Measurements from ENCODE around the gene LRP1.

The LRP1 gene

DNA sequence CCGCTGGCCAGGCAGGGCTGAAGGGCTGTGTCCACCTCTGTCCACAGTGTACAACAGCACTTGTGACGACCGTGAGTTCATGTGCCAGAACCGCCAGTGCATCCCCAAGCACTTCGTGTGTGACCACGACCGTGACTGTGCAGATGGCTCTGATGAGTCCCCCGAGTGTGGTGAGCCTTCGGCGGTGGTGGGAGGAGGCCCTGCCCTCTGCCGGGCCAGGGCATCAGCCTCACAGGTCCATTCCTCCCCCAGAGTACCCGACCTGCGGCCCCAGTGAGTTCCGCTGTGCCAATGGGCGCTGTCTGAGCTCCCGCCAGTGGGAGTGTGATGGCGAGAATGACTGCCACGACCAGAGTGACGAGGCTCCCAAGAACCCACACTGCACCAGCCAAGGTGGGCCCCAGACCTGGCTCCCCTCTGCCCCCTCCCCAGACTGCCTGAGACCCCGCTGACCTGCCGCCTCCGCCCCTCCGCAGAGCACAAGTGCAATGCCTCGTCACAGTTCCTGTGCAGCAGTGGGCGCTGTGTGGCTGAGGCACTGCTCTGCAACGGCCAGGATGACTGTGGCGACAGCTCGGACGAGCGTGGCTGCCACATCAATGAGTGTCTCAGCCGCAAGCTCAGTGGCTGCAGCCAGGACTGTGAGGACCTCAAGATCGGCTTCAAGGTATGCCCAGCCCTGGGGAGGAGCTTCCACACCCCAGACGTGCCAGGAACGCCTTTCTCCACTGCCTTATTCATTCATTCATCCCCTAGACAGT is 67.5 kb downstream of the LRP1 start:
- no peak for DNase-seq (ENCODE audit: low read depth)

DNA sequence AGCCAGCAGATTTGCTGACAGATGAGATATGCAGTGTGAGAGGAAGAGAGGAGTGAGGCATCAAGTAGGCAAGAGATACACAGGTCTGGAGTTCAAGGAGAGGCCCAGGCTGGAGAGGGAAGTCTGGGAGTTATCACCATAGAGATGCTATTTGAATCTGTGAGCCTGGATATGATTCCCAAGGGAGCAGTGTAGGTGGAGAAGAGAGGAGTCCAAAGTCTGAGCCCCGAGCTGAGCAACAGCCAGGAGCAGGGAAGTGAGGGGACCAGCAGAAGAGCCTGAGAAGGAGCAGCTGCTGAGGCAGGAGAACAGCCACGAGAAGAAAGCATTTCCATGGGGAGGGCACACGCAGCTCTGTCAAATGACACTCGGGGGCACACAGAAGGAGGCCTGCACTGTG is 68.2 kb downstream of the LRP1 start:
- DNase-seq (ENCODE audit: low read depth): no peak

DNA sequence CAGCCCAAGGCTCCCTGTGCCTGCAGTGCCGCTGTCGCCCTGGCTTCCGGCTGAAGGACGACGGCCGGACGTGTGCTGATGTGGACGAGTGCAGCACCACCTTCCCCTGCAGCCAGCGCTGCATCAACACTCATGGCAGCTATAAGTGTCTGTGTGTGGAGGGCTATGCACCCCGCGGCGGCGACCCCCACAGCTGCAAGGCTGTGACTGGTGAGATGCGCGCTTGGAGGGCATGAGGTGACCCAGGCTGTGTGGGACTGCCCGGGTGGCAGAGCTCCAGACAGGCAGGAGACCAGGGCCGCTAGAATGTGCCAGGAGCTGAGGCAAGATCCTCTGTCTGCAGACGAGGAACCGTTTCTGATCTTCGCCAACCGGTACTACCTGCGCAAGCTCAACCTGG is 68.7 kb downstream of the LRP1 start:
- DNase-seq (ENCODE audit: low read depth): no peak

DNA sequence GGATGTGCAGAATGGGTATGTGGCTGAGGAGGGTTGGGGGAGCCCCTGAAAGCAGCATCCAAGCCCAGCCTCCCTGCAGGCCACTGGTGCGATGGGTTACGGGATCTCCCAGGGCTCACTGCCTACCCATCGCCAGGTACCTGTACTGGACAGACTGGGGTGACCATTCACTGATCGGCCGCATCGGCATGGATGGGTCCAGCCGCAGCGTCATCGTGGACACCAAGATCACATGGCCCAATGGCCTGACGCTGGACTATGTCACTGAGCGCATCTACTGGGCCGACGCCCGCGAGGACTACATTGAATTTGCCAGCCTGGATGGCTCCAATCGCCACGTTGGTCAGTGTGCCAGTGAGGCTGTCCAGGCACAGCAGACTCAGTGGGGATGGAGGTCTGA is 70.0 kb downstream of the LRP1 start:
- no peak for DNase-seq (ENCODE audit: low read depth)

DNA sequence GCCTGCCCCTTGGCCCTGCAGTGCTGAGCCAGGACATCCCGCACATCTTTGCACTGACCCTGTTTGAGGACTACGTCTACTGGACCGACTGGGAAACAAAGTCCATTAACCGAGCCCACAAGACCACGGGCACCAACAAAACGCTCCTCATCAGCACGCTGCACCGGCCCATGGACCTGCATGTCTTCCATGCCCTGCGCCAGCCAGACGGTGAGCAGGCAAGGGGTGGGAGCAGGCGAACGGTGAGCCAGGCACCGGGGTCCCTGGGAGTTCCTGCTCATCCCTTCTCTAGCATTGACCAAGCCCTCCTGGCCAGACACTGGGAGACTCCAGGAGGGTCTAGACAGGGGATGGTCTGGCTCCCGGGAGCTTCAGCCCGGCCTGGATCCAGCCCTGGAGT is 70.9 kb downstream of the LRP1 start:
- DNase-seq (ENCODE audit: low read depth): no peak

DNA sequence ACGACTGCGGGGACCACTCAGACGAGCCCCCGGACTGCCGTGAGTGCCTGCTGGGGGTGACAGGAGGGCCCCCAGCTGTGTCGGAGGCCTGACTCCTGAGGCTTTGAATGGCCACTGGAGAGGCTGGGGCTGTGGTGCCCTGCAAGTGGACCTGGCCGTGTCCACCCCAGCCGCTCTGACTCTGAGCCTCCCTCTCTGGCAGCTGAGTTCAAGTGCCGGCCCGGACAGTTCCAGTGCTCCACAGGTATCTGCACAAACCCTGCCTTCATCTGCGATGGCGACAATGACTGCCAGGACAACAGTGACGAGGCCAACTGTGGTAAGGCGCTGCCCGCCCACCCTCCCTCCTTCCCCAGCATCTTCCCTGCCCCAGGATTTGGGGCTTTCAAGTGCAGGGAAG is 72.2 kb downstream of the LRP1 start:
- DNase-seq (ENCODE audit: low read depth): no peak

DNA sequence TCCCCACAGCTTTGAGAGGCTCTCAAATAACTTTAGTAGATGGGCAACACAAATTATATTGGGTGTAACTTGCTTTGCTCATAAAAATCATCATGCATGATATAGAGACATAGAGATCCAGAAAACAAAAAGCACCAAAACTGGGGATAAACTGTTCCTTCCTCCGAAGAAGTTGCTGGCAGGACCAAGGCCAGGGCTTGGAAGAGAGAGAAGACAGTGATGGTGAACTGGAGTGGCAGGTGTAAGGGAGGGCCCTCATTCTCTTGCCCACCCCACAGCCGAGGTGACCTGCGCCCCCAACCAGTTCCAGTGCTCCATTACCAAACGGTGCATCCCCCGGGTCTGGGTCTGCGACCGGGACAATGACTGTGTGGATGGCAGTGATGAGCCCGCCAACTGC is 72.9 kb downstream of the LRP1 start:
- DNase-seq (ENCODE audit: low read depth): no peak

DNA sequence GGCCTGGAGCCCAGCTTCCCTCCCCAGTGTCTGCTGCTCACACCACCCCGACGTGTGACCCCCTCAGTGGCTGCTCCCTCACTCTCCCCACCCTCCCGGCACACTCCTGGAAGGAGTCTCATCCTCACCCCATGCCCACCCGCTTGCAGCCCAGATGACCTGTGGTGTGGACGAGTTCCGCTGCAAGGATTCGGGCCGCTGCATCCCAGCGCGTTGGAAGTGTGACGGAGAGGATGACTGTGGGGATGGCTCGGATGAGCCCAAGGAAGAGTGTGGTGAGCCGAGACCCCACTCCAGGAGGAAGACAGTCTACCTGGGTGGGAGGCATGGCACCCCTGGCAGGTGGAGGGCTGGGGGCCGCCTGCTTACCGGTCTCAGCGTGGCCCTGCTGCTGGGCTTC is 73.3 kb downstream of the LRP1 start:
- DNase-seq (ENCODE audit: low read depth): no peak

DNA sequence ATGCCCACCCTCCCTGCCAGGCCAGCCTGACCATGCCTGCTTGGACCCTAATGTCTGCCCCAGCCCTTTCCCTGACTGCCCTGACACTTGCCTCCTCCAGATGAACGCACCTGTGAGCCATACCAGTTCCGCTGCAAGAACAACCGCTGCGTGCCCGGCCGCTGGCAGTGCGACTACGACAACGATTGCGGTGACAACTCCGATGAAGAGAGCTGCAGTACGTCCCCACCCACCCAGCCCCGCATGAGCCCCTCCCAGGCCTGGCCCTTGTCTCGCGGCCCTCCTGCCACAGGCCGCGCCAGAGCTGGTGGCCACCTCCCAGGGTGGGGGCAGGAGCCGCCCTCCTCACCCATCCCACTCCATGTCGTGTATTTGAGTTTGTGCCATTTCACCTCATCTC is 74.0 kb downstream of the LRP1 start:
- DNase-seq (ENCODE audit: low read depth): no peak

DNA sequence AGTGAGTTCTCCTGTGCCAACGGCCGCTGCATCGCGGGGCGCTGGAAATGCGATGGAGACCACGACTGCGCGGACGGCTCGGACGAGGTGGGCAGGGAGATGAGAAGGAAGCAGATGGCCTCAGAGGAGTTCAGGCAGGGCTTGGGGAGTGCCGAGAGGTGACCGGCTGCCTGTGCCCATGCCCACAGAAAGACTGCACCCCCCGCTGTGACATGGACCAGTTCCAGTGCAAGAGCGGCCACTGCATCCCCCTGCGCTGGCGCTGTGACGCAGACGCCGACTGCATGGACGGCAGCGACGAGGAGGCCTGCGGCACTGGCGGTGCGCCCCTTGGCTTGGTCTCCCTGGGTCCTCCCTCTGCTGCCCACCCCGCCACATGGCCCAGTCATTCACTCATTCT is 74.9 kb downstream of the LRP1 start:
- no peak for DNase-seq (ENCODE audit: low read depth)

DNA sequence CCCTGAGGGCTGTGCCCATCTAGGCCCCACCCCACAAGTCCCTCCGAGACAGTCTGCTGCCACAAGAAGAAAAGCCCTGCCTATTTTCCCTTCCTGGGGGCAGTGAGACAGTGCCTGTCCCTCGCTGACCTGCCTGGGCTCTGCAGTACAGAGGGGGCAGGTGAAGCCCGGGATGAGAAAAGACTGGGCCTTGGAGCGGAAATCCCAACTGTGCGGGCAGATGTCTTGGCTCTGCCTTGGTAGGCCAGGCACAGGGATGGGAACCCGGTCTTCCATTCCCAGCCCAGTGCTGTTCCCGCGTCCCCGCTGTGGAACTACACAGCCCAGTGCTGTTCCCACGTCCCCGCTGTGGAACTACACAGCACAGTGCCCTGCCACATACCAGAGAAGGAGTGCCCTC is 75.5 kb downstream of the LRP1 start:
- DNase-seq (ENCODE audit: low read depth): no peak

DNA sequence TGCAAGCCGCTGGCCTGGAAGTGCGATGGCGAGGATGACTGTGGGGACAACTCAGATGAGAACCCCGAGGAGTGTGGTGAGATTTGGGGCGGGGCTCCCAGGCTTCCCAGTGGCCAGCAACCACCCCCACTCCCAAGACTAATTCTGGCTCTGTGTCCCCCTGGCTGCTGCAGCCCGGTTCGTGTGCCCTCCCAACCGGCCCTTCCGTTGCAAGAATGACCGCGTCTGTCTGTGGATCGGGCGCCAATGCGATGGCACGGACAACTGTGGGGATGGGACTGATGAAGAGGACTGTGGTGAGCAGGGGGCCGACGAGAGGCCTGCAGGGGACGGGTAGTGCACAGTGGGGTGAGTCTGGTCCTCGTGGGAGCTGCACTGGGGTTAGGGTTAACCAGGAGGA is 76.2 kb downstream of the LRP1 start:
- DNase-seq (ENCODE audit: low read depth): no peak

DNA sequence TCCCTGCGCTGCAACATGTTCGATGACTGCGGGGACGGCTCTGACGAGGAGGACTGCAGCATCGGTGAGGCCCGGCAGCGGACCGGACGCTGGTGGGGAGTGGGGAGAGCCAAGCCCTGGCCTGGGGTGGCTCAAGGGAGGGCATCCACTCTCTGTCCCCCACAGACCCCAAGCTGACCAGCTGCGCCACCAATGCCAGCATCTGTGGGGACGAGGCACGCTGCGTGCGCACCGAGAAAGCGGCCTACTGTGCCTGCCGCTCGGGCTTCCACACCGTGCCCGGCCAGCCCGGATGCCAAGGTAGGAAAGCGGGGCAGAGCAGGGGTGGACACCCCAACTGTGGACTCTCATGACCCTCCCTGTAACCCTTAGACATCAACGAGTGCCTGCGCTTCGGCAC is 76.9 kb downstream of the LRP1 start:
- no peak for DNase-seq (ENCODE audit: low read depth)

DNA sequence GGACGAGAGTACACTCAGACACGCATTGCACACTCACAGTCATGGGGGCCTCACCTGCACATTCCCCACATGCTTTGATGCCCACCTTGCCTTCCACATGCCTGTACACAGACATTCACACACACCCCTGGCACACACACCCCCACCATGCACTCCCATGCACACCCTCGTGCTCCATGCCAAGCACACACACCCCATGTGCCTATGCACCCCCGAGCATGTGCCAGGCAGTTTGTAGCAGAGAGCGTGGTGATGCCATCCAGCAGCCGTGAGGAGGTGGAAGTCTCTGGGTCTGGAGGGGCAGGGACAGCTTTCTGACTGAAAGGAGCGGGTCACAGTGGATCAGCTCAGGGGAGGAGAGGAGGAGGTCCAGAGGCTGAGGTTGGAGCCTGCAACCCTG is 77.6 kb downstream of the LRP1 start:
- no peak for DNase-seq (ENCODE audit: low read depth)

DNA sequence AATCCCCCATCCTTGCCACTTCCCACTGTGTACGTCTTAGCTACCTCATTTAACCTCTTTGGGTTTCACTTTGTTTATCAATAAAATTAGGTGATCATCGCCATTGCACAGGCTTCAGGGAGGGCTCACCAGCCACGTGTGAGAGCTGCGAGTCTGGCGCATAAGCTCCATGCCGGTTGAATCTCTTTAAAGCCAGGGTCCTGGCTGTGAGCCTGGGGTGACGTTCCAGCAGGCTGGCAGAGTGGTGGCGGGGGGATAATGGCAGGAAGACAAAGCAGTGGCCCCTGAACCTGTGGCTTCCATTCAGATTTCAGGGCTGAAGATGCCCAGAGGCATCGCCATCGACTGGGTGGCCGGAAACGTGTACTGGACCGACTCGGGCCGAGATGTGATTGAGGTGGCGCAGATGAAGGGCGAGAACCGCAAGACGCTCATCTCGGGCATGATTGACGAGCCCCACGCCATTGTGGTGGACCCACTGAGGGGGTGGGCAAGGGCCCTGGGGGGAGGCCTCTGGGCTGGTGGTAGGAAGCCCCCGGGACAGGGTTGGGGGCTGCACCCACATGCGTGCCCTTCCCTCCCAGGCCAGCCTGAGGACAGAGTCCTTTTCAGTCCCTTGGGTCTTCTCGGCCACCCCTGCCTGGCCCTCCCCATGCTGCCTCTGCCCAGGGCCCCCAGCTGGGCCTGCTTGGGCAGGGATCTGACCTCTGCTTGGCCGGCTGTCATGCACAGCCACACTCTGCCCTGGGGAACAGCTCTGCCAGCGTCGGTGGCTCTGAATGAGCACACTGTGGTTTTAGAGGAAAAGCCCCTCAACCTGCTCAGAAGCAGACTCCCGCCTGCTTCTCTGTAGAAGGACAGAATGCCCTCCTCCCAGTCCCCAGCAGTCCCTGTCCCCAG is 79.7 kb downstream of the LRP1 start:
- no peak for DNase-seq (ENCODE audit: low read depth)

DNA sequence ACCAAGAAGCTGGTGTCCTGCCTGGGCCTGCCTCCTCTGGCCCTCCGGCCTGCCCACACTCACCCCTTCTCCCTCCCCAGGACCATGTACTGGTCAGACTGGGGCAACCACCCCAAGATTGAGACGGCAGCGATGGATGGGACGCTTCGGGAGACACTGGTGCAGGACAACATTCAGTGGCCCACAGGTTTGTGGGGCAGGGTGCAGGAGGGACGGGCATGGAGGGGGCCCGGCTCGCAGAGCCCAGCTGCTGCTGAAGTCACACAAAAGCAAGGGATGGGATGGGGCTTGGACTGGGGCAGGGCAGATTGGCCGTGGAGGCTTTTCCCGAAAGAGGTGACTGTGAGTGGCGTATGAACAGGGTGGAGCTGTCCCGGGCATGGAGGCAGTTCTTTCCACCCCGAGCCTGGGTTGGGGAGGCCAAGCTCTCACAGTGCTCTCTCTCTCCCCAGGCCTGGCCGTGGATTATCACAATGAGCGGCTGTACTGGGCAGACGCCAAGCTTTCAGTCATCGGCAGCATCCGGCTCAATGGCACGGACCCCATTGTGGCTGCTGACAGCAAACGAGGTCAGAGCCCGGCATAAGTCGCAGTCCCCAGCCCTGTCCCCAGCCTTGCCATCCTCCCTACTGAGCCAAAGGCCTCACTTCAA is 80.5 kb downstream of the LRP1 start:
- DNase-seq (ENCODE audit: low read depth): no peak

DNA sequence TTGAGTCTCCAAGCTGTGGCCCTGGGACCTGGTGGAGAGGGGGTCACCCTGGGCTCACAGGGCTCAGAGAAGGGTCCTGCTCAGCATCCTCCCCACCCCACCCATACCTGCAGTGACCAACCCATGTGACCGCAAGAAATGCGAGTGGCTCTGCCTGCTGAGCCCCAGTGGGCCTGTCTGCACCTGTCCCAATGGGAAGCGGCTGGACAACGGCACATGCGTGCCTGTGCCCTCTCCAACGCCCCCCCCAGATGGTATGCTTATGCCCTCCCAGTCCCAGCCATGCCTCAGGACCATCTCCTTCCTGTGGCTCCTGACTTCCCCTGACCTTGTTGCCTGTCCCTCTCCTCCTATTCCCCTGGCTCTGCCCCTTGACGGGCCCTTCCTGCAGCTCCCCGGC is 81.6 kb downstream of the LRP1 start:
- no peak for DNase-seq (ENCODE audit: low read depth)

DNA sequence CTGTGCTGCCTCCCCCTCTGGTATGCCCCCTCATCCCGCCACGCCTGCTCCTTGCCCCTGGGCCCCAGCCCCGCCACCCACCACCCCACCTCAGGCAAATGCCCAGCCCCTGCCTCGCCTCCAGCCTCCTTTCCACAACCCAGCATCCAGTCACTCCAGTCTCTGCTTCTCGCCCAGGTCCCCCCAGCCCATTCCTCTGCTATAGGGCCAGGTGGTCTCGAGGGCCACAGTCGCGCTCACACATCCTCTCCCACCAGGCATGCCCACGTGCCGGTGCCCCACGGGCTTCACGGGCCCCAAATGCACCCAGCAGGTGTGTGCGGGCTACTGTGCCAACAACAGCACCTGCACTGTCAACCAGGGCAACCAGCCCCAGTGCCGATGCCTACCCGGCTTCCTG is 82.2 kb downstream of the LRP1 start:
- no peak for DNase-seq (ENCODE audit: low read depth)

DNA sequence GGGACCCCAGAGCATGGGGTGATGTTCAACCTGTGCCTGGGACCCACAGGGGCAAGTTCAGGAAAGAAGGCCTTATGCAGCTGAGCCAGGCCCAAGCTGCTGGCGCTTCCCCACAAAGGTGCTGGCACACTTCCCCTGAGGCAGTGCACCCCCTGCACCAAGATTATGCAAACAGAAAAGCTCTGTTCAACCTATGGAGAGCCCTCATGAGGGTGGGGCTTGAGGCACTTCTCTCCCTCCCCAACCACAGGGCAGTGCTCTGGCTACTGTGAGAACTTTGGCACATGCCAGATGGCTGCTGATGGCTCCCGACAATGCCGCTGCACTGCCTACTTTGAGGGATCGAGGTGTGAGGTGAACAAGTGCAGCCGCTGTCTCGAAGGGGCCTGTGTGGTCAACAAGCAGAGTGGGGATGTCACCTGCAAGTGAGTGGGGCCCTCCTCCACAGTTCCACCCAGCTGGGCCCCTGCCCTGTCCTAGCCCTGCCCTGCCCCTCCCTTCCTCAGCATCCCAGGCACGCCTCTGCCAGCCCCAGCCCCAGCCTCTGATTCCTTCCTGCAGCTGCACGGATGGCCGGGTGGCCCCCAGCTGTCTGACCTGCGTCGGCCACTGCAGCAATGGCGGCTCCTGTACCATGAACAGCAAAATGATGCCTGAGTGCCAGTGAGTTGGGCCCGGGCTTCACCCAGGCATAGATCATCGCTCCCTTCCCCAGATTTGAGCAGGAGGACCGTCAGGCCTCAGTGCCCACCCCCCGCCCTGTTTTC is 82.8 kb downstream of the LRP1 start:
- no peak for DNase-seq (ENCODE audit: low read depth)

DNA sequence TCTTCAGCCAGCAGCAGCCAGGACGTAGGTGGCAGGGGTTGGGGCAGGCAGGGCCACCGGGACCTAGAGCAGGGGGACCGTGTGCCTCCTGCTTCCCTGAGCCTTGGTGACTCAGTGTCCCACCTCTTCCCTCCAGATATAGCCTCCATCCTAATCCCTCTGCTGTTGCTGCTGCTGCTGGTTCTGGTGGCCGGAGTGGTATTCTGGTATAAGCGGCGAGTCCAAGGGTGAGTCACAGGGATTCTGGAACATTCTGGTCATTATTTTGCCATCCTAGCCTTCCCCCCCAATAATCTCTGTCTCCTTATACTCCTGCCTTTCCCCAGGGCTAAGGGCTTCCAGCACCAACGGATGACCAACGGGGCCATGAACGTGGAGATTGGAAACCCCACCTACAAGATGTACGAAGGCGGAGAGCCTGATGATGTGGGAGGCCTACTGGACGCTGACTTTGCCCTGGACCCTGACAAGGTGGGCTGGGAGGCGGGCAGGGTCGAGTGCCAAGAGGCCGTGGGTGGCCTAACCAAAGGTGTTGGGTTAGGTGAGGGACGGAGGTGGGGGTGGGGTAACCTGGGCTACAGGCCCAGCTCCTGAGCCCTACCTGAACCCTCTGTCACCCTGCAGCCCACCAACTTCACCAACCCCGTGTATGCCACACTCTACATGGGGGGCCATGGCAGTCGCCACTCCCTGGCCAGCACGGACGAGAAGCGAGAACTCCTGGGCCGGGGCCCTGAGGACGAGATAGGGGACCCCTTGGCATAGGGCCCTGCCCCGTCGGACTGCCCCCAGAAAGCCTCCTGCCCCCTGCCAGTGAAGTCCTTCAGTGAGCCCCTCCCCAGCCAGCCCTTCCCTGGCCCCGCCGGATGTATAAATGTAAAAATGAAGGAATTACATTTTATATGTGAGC is 83.8 kb downstream of the LRP1 start:
- no peak for DNase-seq (ENCODE audit: low read depth)

DNA sequence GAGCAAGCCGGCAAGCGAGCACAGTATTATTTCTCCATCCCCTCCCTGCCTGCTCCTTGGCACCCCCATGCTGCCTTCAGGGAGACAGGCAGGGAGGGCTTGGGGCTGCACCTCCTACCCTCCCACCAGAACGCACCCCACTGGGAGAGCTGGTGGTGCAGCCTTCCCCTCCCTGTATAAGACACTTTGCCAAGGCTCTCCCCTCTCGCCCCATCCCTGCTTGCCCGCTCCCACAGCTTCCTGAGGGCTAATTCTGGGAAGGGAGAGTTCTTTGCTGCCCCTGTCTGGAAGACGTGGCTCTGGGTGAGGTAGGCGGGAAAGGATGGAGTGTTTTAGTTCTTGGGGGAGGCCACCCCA is 84.4 kb downstream of the LRP1 start:
- no peak for DNase-seq (ENCODE audit: low read depth)
